GM21737 (cell line): ENCODE measurements around the gene NEGR1.

Source experiments
- ATAC-seq: cut with Tn5 transposase; IDR thresholded peaks from one replicate; pipeline ENCODE4 v1.9.1; 2021; ENCODE audit warnings: mild to moderate bottlenecking, moderate library complexity; ENCODE audit not compliant: unreplicated experiment

NEGR1 gene

GRCh38 chr1:72235062-72235461 lies 47.3 kb downstream of the NEGR1 start:
- no peak for ATAC-seq

GRCh38 chr1:72230746-72231145 lies 51.6 kb downstream of the NEGR1 start:
- ATAC-seq = no peak

- no peak for ATAC-seq
These were observed 52.4 kb downstream of the NEGR1 start for GRCh38 chr1:72229893-72230292.

GRCh38 chr1:72227667-72228066 lies 54.7 kb downstream of the NEGR1 start:
- ATAC-seq = no peak

- ATAC-seq = no peak
These were observed 57.8 kb downstream of the NEGR1 start for GRCh38 chr1:72224506-72224905.

GRCh38 chr1:72221811-72222210 lies 60.5 kb downstream of the NEGR1 start:
- ATAC-seq = no peak

GRCh38 chr1:72218141-72218739 lies 64.1 kb downstream of the NEGR1 start:
- ATAC-seq = no peak

- ATAC-seq = no peak
These were observed 75.3 kb downstream of the NEGR1 start for GRCh38 chr1:72207059-72207458.

GRCh38 chr1:72202761-72203160 lies 79.6 kb downstream of the NEGR1 start:
- no peak for ATAC-seq

- ATAC-seq = no peak
These were observed 84.6 kb downstream of the NEGR1 start for GRCh38 chr1:72197786-72198185.

GRCh38 chr1:72186733-72187307 lies 95.5 kb downstream of the NEGR1 start:
- no peak for ATAC-seq

- ATAC-seq = no peak
These were observed 98.1 kb downstream of the NEGR1 start for GRCh38 chr1:72184099-72184701.

GRCh38 chr1:72182859-72183258 lies 99.5 kb downstream of the NEGR1 start:
- no peak for ATAC-seq

- no peak for ATAC-seq
These were observed 104.1 kb downstream of the NEGR1 start for GRCh38 chr1:72178266-72178665.

- ATAC-seq = no peak
These were observed 104.6 kb downstream of the NEGR1 start for GRCh38 chr1:72177711-72178110.

- no peak for ATAC-seq
These were observed 112.1 kb downstream of the NEGR1 start for GRCh38 chr1:72170246-72170645.

- no peak for ATAC-seq
These were observed 115.9 kb downstream of the NEGR1 start for GRCh38 chr1:72166426-72166825.

GRCh38 chr1:72150508-72150907 lies 131.8 kb downstream of the NEGR1 start:
- no peak for ATAC-seq

- ATAC-seq = no peak
These were observed 140.5 kb downstream of the NEGR1 start for GRCh38 chr1:72141875-72142274.

- no peak for ATAC-seq
These were observed 142.1 kb downstream of the NEGR1 start for GRCh38 chr1:72140222-72140621.

GRCh38 chr1:72137656-72138055 lies 144.7 kb downstream of the NEGR1 start:
- no peak for ATAC-seq

- no peak for ATAC-seq
These were observed 152.5 kb downstream of the NEGR1 start for GRCh38 chr1:72129869-72130268.
